ENCODE data around the gene MXRA8.

Gene MXRA8

DNA sequence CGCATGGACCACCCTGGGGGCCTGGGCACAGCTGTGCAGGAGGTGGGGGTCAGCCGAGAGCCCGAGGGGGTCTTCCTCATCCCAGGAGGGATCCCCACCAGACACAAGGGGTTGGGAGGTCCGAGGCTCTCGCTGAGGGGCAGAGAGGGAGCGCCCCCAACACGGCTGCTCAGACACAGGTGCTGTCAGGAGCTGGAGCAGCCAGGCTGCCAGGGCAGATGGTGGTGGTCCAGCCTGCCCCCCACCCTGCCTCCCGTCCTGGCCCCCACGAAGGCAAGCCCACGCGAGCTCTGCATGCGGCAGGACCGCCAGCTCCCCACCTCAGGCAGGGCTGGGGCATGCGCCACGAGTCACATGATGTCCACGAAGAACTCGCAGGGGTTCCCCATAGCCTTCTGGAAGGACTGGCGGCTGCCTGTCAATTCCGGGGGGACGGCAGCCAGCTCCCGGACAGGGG lies 22.5 kb downstream of the MXRA8 start:
- no peak for DNase-seq (ENCODE audit: low read depth)

DNA sequence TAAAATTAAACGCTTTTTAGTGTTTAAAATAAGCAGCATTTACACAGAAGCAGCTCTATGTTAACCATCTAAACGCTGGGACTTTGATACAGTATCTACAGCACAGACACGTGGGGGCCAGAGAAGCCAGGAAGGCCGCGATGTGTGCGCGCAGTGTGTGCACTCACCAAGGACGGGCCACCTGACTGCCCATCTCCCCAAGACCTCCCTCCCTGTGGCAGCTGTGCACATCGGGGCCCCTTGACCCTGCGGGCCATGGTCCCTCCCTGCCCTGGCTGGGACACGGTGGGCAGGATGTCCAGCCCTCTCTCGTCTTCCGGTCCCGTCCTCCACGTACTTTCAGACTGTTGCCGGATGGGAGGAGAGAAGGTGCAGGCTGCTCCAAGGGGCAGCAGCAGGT lies 23.1 kb downstream of the MXRA8 start:
- no peak for DNase-seq (ENCODE audit: low read depth)

DNA sequence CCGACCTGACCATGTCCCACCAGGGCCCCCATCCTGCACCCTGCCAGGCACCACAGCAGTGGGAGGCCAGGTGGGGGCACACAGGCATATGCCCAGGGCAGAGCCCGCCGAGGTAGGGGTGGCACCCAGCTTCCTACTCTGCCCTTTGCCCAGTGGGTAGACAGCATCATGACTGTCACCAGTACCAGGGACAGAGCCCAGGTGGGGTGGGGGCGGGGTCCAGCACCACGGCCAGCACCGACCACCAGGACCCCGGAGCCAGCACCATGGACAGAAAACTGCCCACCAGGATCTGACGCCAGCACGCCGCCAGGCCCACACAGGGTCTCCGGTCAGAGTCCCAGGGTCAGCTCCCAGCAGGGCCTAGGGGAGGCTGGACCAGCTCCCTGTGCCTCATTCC lies 23.5 kb downstream of the MXRA8 start:
- no peak for DNase-seq (ENCODE audit: low read depth)

DNA sequence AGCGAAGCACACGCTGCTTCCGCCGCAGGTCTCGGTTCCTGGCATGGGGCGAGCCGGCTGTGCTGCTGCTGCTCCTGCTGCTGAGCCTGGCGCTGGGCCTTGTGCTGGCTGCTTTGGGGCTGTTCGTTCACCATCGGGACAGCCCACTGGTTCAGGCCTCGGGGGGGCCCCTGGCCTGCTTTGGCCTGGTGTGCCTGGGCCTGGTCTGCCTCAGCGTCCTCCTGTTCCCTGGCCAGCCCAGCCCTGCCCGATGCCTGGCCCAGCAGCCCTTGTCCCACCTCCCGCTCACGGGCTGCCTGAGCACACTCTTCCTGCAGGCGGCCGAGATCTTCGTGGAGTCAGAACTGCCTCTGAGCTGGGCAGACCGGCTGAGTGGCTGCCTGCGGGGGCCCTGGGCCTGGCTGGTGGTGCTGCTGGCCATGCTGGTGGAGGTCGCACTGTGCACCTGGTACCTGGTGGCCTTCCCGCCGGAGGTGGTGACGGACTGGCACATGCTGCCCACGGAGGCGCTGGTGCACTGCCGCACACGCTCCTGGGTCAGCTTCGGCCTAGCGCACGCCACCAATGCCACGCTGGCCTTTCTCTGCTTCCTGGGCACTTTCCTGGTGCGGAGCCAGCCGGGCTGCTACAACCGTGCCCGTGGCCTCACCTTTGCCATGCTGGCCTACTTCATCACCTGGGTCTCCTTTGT lies 24.7 kb downstream of the MXRA8 start:
- no peak for DNase-seq (ENCODE audit: low read depth)

DNA sequence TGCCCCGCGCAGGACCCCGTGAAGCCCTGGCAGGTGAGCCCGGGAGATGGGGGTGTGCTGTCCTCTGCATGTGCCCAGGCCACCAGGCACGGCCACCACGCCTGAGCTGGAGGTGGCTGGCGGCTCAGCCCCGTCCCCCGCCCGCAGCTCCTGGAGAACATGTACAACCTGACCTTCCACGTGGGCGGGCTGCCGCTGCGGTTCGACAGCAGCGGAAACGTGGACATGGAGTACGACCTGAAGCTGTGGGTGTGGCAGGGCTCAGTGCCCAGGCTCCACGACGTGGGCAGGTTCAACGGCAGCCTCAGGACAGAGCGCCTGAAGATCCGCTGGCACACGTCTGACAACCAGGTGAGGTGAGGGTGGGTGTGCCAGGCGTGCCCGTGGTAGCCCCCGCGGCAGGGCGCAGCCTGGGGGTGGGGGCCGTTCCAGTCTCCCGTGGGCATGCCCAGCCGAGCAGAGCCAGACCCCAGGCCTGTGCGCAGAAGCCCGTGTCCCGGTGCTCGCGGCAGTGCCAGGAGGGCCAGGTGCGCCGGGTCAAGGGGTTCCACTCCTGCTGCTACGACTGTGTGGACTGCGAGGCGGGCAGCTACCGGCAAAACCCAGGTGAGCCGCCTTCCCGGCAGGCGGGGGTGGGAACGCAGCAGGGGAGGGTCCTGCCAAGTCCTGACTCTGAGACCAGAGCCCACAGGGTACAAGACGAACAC lies 25.4 kb downstream of the MXRA8 start:
- DNase-seq (ENCODE audit: low read depth), result no peak

DNA sequence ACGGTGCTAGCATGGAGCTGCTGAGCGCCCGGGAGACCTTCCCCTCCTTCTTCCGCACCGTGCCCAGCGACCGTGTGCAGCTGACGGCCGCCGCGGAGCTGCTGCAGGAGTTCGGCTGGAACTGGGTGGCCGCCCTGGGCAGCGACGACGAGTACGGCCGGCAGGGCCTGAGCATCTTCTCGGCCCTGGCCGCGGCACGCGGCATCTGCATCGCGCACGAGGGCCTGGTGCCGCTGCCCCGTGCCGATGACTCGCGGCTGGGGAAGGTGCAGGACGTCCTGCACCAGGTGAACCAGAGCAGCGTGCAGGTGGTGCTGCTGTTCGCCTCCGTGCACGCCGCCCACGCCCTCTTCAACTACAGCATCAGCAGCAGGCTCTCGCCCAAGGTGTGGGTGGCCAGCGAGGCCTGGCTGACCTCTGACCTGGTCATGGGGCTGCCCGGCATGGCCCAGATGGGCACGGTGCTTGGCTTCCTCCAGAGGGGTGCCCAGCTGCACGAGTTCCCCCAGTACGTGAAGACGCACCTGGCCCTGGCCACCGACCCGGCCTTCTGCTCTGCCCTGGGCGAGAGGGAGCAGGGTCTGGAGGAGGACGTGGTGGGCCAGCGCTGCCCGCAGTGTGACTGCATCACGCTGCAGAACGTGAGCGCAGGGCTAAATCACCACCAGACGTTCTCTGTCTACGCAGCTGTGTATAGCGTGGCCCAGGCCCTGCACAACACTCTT lies 26.2 kb downstream of the MXRA8 start:
- no peak for DNase-seq (ENCODE audit: low read depth)

DNA sequence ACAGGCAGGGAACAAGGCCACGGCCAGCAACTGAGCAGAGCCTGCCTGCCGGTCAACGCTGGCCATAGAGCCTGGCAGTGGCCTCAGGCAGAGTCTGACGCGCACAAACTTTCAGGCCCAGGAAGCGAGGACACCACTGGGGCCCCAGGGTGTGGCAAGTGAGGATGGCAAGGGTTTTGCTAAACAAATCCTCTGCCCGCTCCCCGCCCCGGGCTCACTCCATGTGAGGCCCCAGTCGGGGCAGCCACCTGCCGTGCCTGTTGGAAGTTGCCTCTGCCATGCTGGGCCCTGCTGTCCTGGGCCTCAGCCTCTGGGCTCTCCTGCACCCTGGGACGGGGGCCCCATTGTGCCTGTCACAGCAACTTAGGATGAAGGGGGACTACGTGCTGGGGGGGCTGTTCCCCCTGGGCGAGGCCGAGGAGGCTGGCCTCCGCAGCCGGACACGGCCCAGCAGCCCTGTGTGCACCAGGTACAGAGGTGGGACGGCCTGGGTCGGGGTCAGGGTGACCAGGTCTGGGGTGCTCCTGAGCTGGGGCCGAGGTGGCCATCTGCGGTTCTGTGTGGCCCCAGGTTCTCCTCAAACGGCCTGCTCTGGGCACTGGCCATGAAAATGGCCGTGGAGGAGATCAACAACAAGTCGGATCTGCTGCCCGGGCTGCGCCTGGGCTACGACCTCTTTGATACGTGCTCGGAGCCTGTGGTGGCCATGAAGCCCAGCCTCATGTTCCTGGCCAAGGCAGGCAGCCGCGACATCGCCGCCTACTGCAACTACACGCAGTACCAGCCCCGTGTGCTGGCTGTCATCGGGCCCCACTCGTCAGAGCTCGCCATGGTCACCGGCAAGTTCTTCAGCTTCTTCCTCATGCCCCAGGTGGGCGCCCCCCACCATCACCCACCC lies 27.0 kb downstream of the MXRA8 start, which contains the start of gene TAS1R3:
TAS1R3 (plus strand) TSS at position 213 of the 898 bp plus-strand sequence; CDS start at position 279, 66 bp downstream.
- no peak for DNase-seq (ENCODE audit: low read depth)

DNA sequence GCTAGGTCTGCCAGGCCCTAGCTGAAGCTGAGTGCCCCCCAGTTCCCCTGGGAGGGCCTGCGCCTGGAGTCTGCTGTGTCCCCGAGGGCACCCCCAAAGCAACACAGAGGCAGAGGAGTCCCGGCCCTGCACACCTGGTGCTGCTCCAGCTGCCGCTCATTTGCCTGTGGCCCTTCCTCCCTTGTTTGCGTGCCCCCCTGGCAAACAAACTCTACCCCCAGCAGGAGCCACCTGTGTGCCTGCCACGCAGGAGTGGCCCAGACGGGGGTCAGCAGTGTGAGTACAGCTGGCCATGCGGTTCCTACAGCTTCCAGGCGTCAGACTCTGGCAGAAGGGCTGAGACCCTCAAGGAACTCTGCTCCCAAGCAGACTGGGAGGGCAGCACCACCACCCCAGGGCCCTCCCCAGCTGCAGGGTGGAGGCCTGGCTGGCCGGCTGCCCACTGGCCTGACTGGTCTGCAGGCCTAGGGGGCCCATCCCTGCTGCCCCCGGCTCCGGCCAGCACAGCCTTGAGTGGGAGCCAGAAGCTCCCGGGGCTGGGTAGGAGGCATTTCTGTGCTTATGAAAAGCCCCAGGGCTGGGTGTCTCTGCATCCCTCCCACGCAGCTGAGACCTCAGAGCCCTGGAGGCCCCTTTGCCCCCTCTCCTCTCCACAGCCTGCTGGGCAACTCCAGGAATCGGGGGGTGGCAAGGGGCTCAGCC lies 27.8 kb downstream of the MXRA8 start:
- no peak for DNase-seq (ENCODE audit: low read depth)

DNA sequence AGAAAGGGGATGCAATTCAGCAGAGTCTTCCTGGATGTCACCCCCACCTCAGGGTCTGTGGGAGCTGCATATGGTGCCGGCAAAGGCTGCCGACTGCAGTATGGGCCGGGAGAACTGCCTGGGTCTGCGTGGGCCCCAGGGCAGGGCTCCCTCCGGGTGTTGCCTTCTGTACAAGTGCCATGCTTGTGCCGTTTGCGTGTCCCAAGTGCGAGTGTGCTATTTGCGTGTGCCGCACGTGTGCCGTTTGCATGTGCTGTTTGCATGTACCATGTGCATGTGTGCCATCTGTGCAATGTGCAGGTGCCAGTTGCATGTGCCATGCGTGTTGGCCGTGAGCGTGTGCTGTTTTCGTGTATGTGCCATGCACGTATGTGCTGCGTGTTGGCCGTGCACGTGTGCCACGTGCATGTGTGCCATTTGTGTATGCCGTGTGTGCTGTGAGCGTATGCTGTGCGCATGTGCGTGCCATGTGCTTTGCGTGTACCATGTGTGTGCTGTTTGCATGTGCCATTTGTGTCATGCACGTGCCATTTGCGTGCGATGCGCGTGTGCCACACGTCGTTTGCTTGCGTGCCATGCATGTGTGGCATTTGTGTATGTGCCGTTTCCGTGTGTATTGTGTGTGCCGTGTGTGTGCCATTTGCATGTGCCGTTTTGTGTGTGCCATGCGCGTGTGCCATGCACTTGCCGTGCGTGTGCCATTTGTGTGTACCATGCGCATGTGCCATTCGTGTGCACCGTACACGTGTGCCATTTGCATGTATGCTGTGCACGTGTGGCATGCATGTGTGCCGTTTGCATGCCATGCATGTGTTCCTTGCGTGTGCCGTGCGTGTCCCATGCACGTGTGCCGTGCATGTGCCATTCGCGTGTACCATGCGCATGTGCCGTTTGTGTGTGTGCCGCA lies 28.8 kb downstream of the MXRA8 start:
- DNase-seq (ENCODE audit: low read depth), result no peak

DNA sequence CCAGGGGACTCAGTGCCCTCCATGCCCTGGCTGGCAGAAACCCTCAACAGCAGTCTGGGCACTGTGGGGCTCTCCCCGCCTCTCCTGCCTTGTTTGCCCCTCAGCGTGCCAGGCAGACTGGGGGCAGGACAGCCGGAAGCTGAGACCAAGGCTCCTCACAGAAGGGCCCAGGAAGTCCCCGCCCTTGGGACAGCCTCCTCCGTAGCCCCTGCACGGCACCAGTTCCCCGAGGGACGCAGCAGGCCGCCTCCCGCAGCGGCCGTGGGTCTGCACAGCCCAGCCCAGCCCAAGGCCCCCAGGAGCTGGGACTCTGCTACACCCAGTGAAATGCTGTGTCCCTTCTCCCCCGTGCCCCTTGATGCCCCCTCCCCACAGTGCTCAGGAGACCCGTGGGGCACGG lies 30.1 kb downstream of the MXRA8 start:
- DNase-seq (ENCODE audit: low read depth), result no peak

DNA sequence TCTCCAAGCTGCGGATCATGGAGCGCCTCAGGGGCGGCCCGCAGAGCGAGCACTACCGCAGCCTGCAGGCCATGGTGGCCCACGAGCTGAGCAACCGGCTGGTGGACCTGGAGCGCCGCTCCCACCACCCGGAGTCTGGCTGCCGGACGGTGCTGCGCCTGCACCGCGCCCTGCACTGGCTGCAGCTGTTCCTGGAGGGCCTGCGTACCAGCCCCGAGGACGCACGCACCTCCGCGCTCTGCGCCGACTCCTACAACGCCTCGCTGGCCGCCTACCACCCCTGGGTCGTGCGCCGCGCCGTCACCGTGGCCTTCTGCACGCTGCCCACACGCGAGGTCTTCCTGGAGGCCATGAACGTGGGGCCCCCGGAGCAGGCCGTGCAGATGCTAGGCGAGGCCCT lies 31.1 kb downstream of the MXRA8 start:
- no peak for DNase-seq (ENCODE audit: low read depth)

DNA sequence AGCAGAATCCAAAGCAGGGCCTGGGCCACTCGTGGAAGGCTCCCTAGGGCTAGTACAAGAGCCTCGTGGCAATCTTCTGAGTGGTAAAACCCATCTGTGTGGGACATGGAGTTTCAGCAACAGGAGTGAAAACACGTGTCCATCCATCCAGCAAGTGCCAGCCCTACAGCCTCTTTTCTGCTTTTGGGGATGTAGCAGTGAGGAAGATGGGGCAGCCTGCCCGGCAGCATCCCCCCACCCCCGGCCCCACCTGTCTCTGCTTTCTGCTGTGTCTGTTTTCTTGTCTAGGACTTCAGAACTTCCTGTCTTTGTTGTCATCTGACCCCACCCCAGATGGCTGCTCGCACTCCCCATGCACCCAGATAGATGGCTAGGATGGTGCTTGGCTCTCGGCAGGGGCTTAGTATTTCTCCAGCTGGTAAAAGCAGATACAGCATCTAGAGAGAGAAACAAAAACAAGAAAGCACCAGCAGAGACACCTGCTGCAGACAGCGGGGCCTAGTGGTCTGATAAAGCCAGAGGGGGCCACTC lies 32.2 kb downstream of the MXRA8 start:
- DNase-seq (ENCODE audit: low read depth), result no peak

DNA sequence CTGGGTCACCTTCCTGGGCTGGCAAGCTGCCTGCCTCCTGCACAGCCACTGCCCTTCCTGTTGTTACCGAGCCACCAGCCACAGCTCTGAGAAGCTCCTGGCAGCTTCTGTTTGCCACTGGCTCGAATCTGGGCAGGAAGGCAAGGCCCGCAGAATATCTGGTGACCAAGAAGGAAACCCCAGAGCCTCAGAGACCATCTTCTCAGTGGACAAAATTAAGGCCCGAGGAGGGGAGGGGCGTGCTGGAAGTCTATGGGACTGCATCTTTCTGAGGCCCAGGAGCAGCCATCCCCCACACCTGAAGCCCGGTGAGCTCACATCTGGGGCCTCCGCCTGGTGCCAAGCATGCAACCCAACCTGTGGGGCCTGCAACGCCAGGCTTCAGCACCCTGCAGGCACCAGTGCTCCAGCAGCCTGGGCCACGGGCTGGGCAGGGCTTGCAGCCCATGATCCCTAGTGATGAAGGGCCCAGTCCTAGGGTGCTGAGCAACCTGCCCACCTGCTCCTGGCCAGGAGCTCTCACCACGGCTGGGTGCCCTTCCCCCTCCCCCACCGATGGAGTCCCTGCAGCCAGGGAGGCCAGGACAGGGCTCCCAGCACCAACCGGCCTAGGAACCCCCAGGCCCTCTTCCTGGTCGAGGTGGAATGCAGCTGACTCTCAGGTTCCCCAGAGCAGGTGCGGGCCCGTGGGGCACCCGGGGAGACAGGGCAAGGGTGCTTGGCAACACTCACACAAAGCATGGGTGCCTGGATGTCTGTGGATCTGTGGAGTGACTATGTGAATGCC lies 32.9 kb downstream of the MXRA8 start:
- DNase-seq (ENCODE audit: low read depth), result no peak

DNA sequence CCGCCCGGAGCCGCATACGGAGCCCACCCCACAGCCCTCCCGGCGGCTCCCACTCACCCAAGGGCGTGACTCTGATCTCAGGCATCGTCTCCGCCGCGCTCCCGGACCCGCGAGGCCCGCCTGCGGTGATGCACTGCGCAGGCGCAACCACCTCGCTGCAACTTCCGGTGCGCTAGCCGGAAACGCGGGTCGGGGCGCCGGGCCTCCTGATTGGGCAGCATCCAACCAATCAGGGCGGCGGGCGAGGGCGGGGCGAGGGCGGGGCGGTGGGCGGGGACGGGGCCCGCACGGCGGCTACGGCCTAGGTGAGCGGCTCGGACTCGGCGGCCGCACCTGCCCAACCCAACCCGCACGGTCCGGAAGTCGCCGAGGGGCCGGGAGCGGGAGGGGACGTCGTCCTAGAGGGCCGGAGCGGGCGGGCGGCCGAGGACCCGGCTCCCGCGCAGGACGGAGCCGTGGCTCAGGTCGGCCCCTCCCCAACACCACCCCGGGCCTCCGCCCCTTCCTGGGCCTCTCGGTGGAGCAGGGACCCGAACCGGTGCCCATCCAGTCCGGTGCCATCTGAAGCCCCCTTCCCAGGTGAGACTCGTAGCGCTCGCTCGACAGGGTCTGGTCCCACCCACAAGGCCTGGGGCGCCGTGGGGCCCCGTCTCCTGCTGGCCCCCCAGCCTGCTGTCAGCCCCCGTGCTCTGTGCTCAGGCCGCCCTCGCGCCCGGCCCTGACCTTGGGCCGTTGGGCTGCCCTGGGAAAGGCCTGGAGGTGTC lies 33.6 kb downstream of the MXRA8 start, which contains the start of the genes CPTP and INTS11:
CPTP (plus strand) TSS at position 279 of the 764 bp plus-strand sequence. CDS start 2,109 bp downstream, outside the sequence.
INTS11 (minus strand) TSS at position 137 of the 764 bp plus-strand sequence; CDS start at position 85, 52 bp downstream.
- DNase-seq (ENCODE audit: low read depth), result peak; percentile 95

DNA sequence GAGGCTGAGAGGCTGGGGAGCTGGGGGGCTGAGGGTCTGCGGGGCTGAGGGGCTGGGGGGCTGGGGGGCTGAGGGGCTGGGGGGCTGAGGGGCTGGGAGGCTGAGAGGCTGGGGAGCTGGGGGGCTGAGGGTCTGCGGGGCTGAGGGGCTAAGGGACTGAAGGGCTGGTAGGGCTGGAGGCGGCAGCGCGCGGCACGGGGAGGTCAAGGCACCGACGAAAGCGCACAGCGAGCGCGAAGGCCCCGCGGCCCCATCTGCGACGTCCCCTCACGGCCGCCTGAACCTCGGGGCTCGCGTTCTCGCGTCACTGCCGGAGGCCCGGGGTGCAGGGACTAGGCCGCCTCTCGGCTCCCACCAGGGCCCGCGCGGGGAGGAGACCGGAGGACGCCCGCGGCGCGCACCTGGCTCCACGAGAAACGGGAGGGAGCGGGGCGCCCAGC lies 34.3 kb downstream of the MXRA8 start:
- DNase-seq (ENCODE audit: low read depth), result no peak

DNA sequence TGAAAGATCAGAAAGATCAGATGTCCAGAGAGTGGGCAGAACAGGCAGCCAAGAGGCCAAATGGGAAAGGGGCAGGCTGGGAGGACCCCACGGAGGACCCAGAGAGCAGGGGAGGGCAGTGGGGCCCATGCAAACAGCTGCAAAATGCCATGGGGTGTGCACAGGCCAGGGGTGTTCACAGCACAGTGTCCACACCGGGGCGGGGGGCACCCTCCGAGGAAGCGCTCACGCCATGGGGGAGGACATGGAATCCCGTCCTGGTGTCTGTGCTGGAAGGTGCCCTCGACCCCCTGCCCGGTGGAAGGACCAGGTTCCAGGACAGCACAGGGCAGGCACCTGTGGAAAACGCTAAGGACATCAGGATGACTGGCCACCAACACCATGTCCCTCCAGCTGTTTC lies 35.4 kb downstream of the MXRA8 start:
- DNase-seq (ENCODE audit: low read depth), result no peak

DNA sequence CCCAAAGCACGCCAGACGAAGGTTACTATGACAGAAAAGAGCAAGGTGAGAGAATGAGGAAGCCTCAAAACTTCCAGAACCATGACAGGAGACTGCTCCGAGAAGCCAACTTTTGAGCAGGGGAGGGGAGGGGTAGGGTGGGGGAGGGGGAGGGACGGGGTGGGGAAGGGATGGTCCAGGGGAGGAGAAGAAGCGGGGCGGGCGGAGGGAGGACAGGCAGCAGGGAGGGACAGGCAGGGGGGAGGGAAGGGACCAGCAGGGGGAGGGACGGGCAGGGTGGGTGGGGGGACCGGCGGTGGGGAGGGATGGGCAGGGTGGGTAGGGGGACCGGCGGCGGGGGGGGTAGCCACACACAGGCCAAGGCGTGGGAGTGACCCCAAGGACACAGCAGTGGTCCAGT lies 35.9 kb downstream of the MXRA8 start:
- DNase-seq (ENCODE audit: low read depth), result no peak

DNA sequence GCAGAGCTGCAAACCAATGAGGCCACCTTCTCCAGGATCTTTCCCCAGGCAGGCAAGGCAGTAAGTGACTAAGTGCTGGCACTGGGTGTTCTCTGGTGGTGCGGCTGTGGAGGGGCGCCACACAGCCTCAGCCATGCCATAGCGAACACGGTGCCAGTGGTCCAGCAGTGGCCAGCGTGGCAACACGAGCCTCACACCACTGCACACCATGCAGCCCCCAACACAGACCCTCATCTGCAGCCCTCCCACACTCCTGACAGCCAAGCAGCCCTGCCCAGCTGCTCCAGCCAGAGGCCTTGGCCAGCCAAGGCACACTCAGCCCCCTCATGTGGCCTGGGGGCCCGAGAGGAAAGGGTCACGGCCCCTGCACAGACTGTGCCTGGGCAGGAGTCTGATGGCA lies 36.9 kb downstream of the MXRA8 start:
- no peak for DNase-seq (ENCODE audit: low read depth)
